DOHH2 (cell line): ENCODE measurements around the gene CCDC170.

Source experiments
- EZH2phosphoT487 ChIP-seq: fragments of 200-600 bp; sonication (generic); IDR thresholded peaks from 2 replicates; pipeline ENCODE4 v1.6.1; 2017; ENCODE audit warnings: borderline replicate concordance, mild to moderate bottlenecking, antibody characterized with exemption, low read length, moderate library complexity, mixed read lengths
- TF ChIP-seq, protein P1 (sequence below): fragments of 200-600 bp; sonication (generic); IDR thresholded peaks from one replicate; pipeline ENCODE4 v1.5.1; 2014; ENCODE audit warnings: antibody characterized with exemption, mild to moderate bottlenecking, low read depth, low read length; ENCODE audit not compliant: poor library complexity, severe bottlenecking

DNA sequence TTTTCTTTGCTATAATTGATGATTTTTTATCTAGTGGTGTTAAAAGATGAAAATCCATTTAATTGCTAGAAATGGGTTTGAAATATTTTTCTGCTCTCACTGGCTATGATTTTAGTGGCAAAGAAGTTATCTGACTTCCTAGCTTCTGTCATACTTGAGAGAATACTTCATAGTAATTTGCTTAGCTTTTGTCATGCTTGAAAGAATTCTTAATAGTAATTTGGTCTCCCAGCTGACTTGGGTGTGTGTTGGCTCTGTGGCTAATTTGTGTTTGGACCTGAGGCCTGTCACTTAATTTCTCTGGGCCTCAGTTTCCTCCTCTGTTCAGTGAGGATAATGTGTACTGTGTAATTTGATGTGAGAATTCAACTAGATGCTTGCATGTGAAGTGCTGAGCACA lies 29.1 kb upstream of the CCDC170 start:
- TF ChIP-seq, protein P1, sequence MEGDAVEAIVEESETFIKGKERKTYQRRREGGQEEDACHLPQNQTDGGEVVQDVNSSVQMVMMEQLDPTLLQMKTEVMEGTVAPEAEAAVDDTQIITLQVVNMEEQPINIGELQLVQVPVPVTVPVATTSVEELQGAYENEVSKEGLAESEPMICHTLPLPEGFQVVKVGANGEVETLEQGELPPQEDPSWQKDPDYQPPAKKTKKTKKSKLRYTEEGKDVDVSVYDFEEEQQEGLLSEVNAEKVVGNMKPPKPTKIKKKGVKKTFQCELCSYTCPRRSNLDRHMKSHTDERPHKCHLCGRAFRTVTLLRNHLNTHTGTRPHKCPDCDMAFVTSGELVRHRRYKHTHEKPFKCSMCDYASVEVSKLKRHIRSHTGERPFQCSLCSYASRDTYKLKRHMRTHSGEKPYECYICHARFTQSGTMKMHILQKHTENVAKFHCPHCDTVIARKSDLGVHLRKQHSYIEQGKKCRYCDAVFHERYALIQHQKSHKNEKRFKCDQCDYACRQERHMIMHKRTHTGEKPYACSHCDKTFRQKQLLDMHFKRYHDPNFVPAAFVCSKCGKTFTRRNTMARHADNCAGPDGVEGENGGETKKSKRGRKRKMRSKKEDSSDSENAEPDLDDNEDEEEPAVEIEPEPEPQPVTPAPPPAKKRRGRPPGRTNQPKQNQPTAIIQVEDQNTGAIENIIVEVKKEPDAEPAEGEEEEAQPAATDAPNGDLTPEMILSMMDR, result no peak
- TF ChIP-seq EZH2phosphoT487, result no peak
